ENCODE results near the gene CYP39A1. TPM values are rescaled to one million over a fixed set of nuclear protein-coding genes. Genes with fewer than 3 reads are reported as not detected.

The CYP39A1 gene
- polyA plus RNA-seq, 2 of the 4 experiments (the other 2 are of a cell fraction): 0.26 to 0.78 TPM

- TF ChIP-seq E2F6 (IDR thresholded peaks at IDR 0.05; ENCODE audit: borderline replicate concordance, low read depth) (no peak), MYC (IDR thresholded peaks at IDR 0.05; ENCODE audit: borderline replicate concordance, low read length) (no peak), GATA3 (IDR thresholded peaks at IDR 0.05; ENCODE audit: borderline replicate concordance) (no peak), EHMT2 (IDR thresholded peaks at IDR 0.05; ENCODE audit: low read depth) (no peak), HOXA7 (CRISPR knock-in tag; IDR thresholded peaks at IDR 0.05) (no peak), RAD21 (conservative IDR thresholded peaks at IDR 0.05 in 1 of 2, IDR thresholded peaks at IDR 0.05 in 1 of 2) (no peak)
- no peak overlapping the region for H3K4me2 ChIP-seq
- no peaks in the 10 kb centered on the region for H3K4me1 ChIP-seq
- CTCF ChIA-PET: no interaction called here
- H3K4me3 ChIP-seq: no peak overlapping the region
- no peak overlapping the region for H3K27ac ChIP-seq
- 61% methylated on average over 2 of the region's 2 CpGs for WGBS (ENCODE audit: missing lambda C conversion rate)
- FAIRE-seq (no peak), ATAC-seq (no peak), DNase-seq (ENCODE audit: low read depth in 1 of 2, low spot score in 1 of 2) (no peak)
- H3K9me3 ChIP-seq: no peaks in the 10 kb centered on the region
- POLR2A ChIA-PET: no interaction called here
Measured at GRCh38 chr6:46513533-46513932, 139.1 kb downstream of the CYP39A1 start.

GRCh38 chr6:46511320-46511719, 141.3 kb downstream of the CYP39A1 start:
- H3K9me3 ChIP-seq: no peaks in the 10 kb centered on the region
- 60% methylated on average over 7 of the region's 7 CpGs for WGBS (ENCODE audit: missing lambda C conversion rate)
- no peak overlapping the region for H3K4me2 ChIP-seq
- POLR2A ChIA-PET: no interaction called here
- CTCF ChIA-PET: no interaction called here
- ATAC-seq (no peak), FAIRE-seq (no peak), DNase-seq (ENCODE audit: low read depth in 1 of 2, low spot score in 1 of 2) (no peak)
- H3K4me3 ChIP-seq: no peak overlapping the region
- TF ChIP-seq HOXA7 (CRISPR knock-in tag; IDR thresholded peaks at IDR 0.05) (no peak), HEYL (CRISPR knock-in tag; IDR thresholded peaks at IDR 0.05) (no peak), USF2 (IDR thresholded peaks at IDR 0.05) (no peak), KDM5A (IDR thresholded peaks at IDR 0.05) (no peak)
- H3K4me1 ChIP-seq: no peaks in the 10 kb centered on the region
- H3K27ac ChIP-seq: no peak overlapping the region

- FAIRE-seq (no peak), DNase-seq (ENCODE audit: low read depth in 1 of 2, low spot score in 1 of 2) (no peak), ATAC-seq (no peak)
- POLR2A ChIA-PET: no interaction called here
- no peak overlapping the region for H3K4me2 ChIP-seq
- CTCF ChIA-PET: interaction anchor here (1.3 kb wide), 1 partner anchor 37 kb away, joined by 3 read pairs; no protein-coding TSS in a partner anchor
- H3K27ac ChIP-seq: no peak overlapping the region
- no peaks in the 10 kb centered on the region for H3K4me1 ChIP-seq
- no peak overlapping the region for H3K4me3 ChIP-seq
- no peaks in the 10 kb centered on the region for H3K9me3 ChIP-seq
- TF ChIP-seq PHF8 (IDR thresholded peaks at IDR 0.05; ENCODE audit: borderline replicate concordance, low read depth) (no peak), ELK1 (IDR thresholded peaks at IDR 0.05; ENCODE audit: low read depth, low read length) (no peak), RCOR1 (IDR thresholded peaks at IDR 0.05; ENCODE audit: low read depth, low read length) (no peak), HMGXB4 (CRISPR knock-in tag; IDR thresholded peaks at IDR 0.05; ENCODE audit: borderline replicate concordance) (no peak), ATOH8 (CRISPR knock-in tag; IDR thresholded peaks at IDR 0.05; ENCODE audit: low read depth) (no peak), NR3C1 (IDR thresholded peaks at IDR 0.05) (no peak), ZNF302 (CRISPR knock-in tag; IDR thresholded peaks at IDR 0.05) (no peak), JUNB (IDR thresholded peaks at IDR 0.05) (no peak), JUN (IDR thresholded peaks at IDR 0.05) (no peak), CBX8 (IDR thresholded peaks at IDR 0.05) (no peak), POLR2AphosphoS2 (conservative IDR thresholded peaks at IDR 0.05; ENCODE audit: low read length) (no peak), USF2 (IDR thresholded peaks at IDR 0.05) (no peak), ZSCAN20 (CRISPR knock-in tag; IDR thresholded peaks at IDR 0.05) (no peak), GATA3 (IDR thresholded peaks at IDR 0.05; ENCODE audit: borderline replicate concordance) (no peak), TP53 (CRISPR knock-in tag; IDR thresholded peaks at IDR 0.05) (no peak), HOXA7 (CRISPR knock-in tag; IDR thresholded peaks at IDR 0.05) (no peak), RAD21 (conservative IDR thresholded peaks at IDR 0.05 in 1 of 2, IDR thresholded peaks at IDR 0.05 in 1 of 2) (no peak), HDAC2 (IDR thresholded peaks at IDR 0.05) (no peak), EHMT2 (IDR thresholded peaks at IDR 0.05; ENCODE audit: low read depth) (no peak)
Measured at GRCh38 chr6:46510651-46511050, 142.0 kb downstream of the CYP39A1 start.

All from A549 (cell line).